IMR-90 (cell line): Measurements from ENCODE around the gene DPYSL3. TPM values are rescaled to one million over a fixed set of nuclear protein-coding genes. Genes with fewer than 3 reads are reported as not detected.
A peak's percentile ranks its signal among the peaks of the same experiment; 100 is the strongest.

Source experiments
- ATAC-seq: fragments of 200-7000 bp; cut with Tn5 transposase; 2 replicates; pipeline ENCODE4 v1.9.1; 2020; ENCODE audit warnings: low read depth, mild to moderate bottlenecking, moderate library complexity
- BruUV-seq: library from RNA; stranded (reverse); fragments of 400-500 nt; replicated peaks from 2 replicates; lab custom pipeline; 2021; lab: Mats Ljungman, UMichigan
- CTCF ChIA-PET: fragments of 300-600 bp; formaldehyde crosslinking; extraction: SDS; loops from one replicate; lab custom pipeline; 2021; ENCODE audit warnings: antibody characterized with exemption; lab: Yijun Ruan, JAX
- POLR2A ChIA-PET: fragments of 300-600 bp; sonication (Branson Sonifier 250); formaldehyde crosslinking; loops from one replicate; lab custom pipeline; 2022; ENCODE audit warnings: antibody characterized with exemption; ENCODE audit not compliant: unreplicated experiment; lab: Charles Lee
- DNase-seq: peaks from one replicate; pipeline ENCODE4 v3.0.0; 2013
- H2AFZ ChIP-seq: replicated peaks from 2 replicates; pipeline ENCODE3; 2013; ENCODE audit warnings: low read length, mild to moderate bottlenecking; ENCODE audit not compliant: poor library complexity
- H2AK5ac ChIP-seq: 2 replicates; pipeline ENCODE4 v1.6.1; 2013; ENCODE audit warnings: low read depth, low read length, inconsistent platforms
- H2AK9ac ChIP-seq: replicated peaks from 2 replicates; pipeline ENCODE3; 2013; ENCODE audit warnings: mild to moderate bottlenecking, low read depth, low read length, moderate library complexity; ENCODE audit not compliant: poor library complexity
- H2BK120ac ChIP-seq: 2 replicates; pipeline ENCODE4 v1.6.1; 2013; ENCODE audit warnings: low read depth, low read length, inconsistent platforms
- H2BK15ac ChIP-seq: 3 replicates; pipeline ENCODE4 v1.6.1; 2013; ENCODE audit warnings: low read depth, low read length, inconsistent platforms
- H2BK20ac ChIP-seq: 2 replicates; pipeline ENCODE4 v1.6.1; 2013; ENCODE audit warnings: low read depth, mild to moderate bottlenecking, inconsistent platforms, low read length, moderate library complexity
- H2BK5ac ChIP-seq: 2 replicates; pipeline ENCODE4 v1.6.1; 2013; ENCODE audit warnings: mild to moderate bottlenecking, low read depth, low read length, inconsistent platforms; ENCODE audit not compliant: poor library complexity, severe bottlenecking
- H3K14ac ChIP-seq: replicated peaks from 2 replicates; pipeline ENCODE4 v1.6.1; 2013; ENCODE audit warnings: low read depth, low read length, inconsistent platforms
- H3K18ac ChIP-seq: 2 replicates; pipeline ENCODE4 v1.6.1; 2013; ENCODE audit warnings: low read depth, low read length, control low read depth
- H3K23ac ChIP-seq: 2 replicates; pipeline ENCODE4 v1.6.1; 2013; ENCODE audit warnings: low read depth, low read length, inconsistent platforms
- H3K27ac ChIP-seq: 2 replicates; pipeline ENCODE4 v1.5.1; 2013; ENCODE audit warnings: mild to moderate bottlenecking, control low read depth, low read length; ENCODE audit not compliant: insufficient read depth
- H3K27me3 ChIP-seq: 2 replicates; pipeline ENCODE4 v1.6.1; 2013; ENCODE audit warnings: low read length; ENCODE audit not compliant: control insufficient read depth, insufficient read depth
- H3K36me3 ChIP-seq: 2 replicates; pipeline ENCODE4 v1.6.1; 2013; ENCODE audit warnings: low read length, mixed read lengths; ENCODE audit not compliant: control insufficient read depth, insufficient read depth
- H3K4ac ChIP-seq: 2 replicates; pipeline ENCODE4 v1.6.1; 2013; ENCODE audit warnings: low read depth, low read length, inconsistent platforms
- H3K4me1 ChIP-seq: 2 replicates; pipeline ENCODE4 v1.6.1; 2013; ENCODE audit warnings: low read length, mixed read lengths; ENCODE audit not compliant: control insufficient read depth, insufficient read depth
- H3K4me2 ChIP-seq: 2 replicates; pipeline ENCODE4 v1.6.1; 2013; ENCODE audit warnings: low read depth, mild to moderate bottlenecking, control low read depth, low read length, moderate library complexity
- H3K4me3 ChIP-seq: 2 replicates; pipeline ENCODE4 v1.5.1; 2013; ENCODE audit warnings: low read depth, mild to moderate bottlenecking, control low read depth, low read length, moderate library complexity; ENCODE audit not compliant: insufficient read depth
- H3K56ac ChIP-seq: 2 replicates; pipeline ENCODE4 v1.6.1; 2013; ENCODE audit warnings: low read length, inconsistent platforms; ENCODE audit not compliant: insufficient read depth; ENCODE audit errors: extremely low read depth
- H3K79me1 ChIP-seq, 2 experiments: 2 replicates each; pipeline ENCODE4 v1.6.1; 2013; ENCODE audit warnings: low read length in 2 of 2, inconsistent platforms in 1 of 2, low read depth in 1 of 2
- H3K9ac ChIP-seq: 2 replicates; pipeline ENCODE4 v1.6.1; 2013; ENCODE audit warnings: low read depth, low read length, control low read depth
- H3K9me1 ChIP-seq: 2 replicates; pipeline ENCODE4 v1.6.1; 2013; ENCODE audit warnings: low read length, inconsistent platforms; ENCODE audit not compliant: insufficient read depth
- H3K9me3 ChIP-seq: 2 replicates; pipeline ENCODE4 v1.6.1; 2013; ENCODE audit warnings: low read length; ENCODE audit not compliant: control insufficient read depth, insufficient read depth
- H4K20me1 ChIP-seq: 2 replicates; pipeline ENCODE4 v1.6.1; 2013; ENCODE audit warnings: low read length, inconsistent platforms; ENCODE audit not compliant: insufficient read depth
- H4K5ac ChIP-seq: 2 replicates; pipeline ENCODE4 v1.6.1; 2013; ENCODE audit warnings: mild to moderate bottlenecking, low read depth, low read length, control low read depth
- H4K8ac ChIP-seq, 2 experiments: 2 replicates each; pipeline ENCODE4 v1.6.1; 2013; ENCODE audit warnings: low read depth in 2 of 2, low read length in 2 of 2, control low read depth in 1 of 2, inconsistent platforms in 1 of 2
- H4K91ac ChIP-seq: 2 replicates; pipeline ENCODE4 v1.6.1; 2013; ENCODE audit warnings: low read depth, low read length, inconsistent platforms; ENCODE audit not compliant: insufficient read depth
- BHLHE40 ChIP-seq: fragments of 150-350 bp; IDR thresholded peaks from 2 replicates; pipeline ENCODE4 v1.6.1; 2016; ENCODE audit warnings: mild to moderate bottlenecking, low read depth, low read length
- CEBPB ChIP-seq: IDR thresholded peaks from 2 replicates; pipeline ENCODE4 v1.6.1; 2012; ENCODE audit warnings: low read depth, low read length, improper control_type of control experiment
- CHD1 ChIP-seq: IDR thresholded peaks from 2 replicates; pipeline ENCODE4 v1.6.1; 2012; ENCODE audit warnings: low read depth, low read length, improper control_type of control experiment
- FOS ChIP-seq: fragments of 150-350 bp; IDR thresholded peaks from 2 replicates; pipeline ENCODE4 v1.6.1; 2016; ENCODE audit warnings: low read depth, low read length
- MAFK ChIP-seq: IDR thresholded peaks from 2 replicates; pipeline ENCODE4 v1.6.1; 2012; ENCODE audit warnings: low read depth, low read length, improper control_type of control experiment
- MAZ ChIP-seq: IDR thresholded peaks from 2 replicates; pipeline ENCODE4 v1.6.1; 2012; ENCODE audit warnings: low read depth, mild to moderate bottlenecking, low read length, improper control_type of control experiment, moderate library complexity, borderline replicate concordance
- MXI1 ChIP-seq: IDR thresholded peaks from 2 replicates; pipeline ENCODE4 v1.6.1; 2012; ENCODE audit warnings: low read depth, mild to moderate bottlenecking, low read length, moderate library complexity, borderline replicate concordance
- NFE2L2 ChIP-seq: fragments of 150-350 bp; IDR thresholded peaks from 2 replicates; pipeline ENCODE4 v1.6.1; 2016; ENCODE audit warnings: low read depth, mild to moderate bottlenecking, low read length
- POLR2A ChIP-seq: IDR thresholded peaks from 2 replicates; pipeline ENCODE4 v1.6.1; 2012; ENCODE audit warnings: mild to moderate bottlenecking, low read depth, low read length
- RAD21 ChIP-seq: IDR thresholded peaks from 2 replicates; pipeline ENCODE4 v1.6.1; 2012; ENCODE audit warnings: low read length, improper control_type of control experiment
- RCOR1 ChIP-seq: IDR thresholded peaks from 2 replicates; pipeline ENCODE4 v1.6.1; 2012; ENCODE audit warnings: mild to moderate bottlenecking, low read length, improper control_type of control experiment; ENCODE audit not compliant: insufficient replicate concordance
- RFX5 ChIP-seq: IDR thresholded peaks from 2 replicates; pipeline ENCODE4 v1.8.0; 2012; ENCODE audit warnings: low read depth, mild to moderate bottlenecking, low read length, moderate library complexity
- SMC3 ChIP-seq: fragments of 150-350 bp; IDR thresholded peaks from 2 replicates; pipeline ENCODE4 v1.6.1; 2016; ENCODE audit warnings: low read depth, mild to moderate bottlenecking, antibody characterized with exemption, low read length, moderate library complexity
- WGBS, 2 experiments: methylation state at CpG; one replicate each; pipeline versions ENCODE4 v1.1.5 to v1.1.7; 2013; ENCODE audit warnings: missing lambda C conversion rate in 2 of 2; ENCODE audit not compliant: insufficient read length in 1 of 2; ENCODE audit errors: extremely low coverage in 2 of 2; 5-methylcytosine and 5-hydroxymethylcytosine counted together
- dilution Hi-C: fragments of 300-500 bp; cut with HindIII; formaldehyde crosslinking; loops from one replicate; pipeline ENCODE4 v1.14.3; 2018; ENCODE audit warnings: low sequenced_read_pairs; ENCODE audit not compliant: unreplicated experiment
- in situ Hi-C: fragments of 300-500 bp; cut with MboI; formaldehyde crosslinking; loops from 3 replicates; pipeline ENCODE4 v1.14.3; 2019; ENCODE audit warnings: low sequenced_read_pairs, inconsistent platforms, mixed read lengths
- intact Hi-C: fragments of 100-400 bp; cut with micrococcal nuclease; formaldehyde crosslinking; loops from 2 replicates; pipeline ENCODE4 v1.10.0; 2022
- polyA plus RNA-seq, 3 experiments: library from polyadenylated mRNA; depleted of rRNA; stranded (reverse); fragments of >200 nt; gene quantifications; 2 replicates each; pipeline ENCODE4 v1.2.3, GENCODE V29; 2012; ENCODE audit warnings: low replicate concordance in 1 of 3
- total RNA-seq: library from RNA; depleted of rRNA; stranded (reverse); fragments of >200 nt; gene quantifications from 2 replicates; pipeline ENCODE4 v1.2.3, GENCODE V29; 2012
- TF ChIP-seq, protein P1 (sequence below): fragments of 150-350 bp; IDR thresholded peaks from 2 replicates; pipeline ENCODE4 v1.6.1; 2017; ENCODE audit warnings: mild to moderate bottlenecking, antibody characterized with exemption, low read length, low read depth
- TF ChIP-seq, protein P2 (sequence below): conservative IDR thresholded peaks from 2 replicates; pipeline ENCODE4 v1.5.1; 2012; ENCODE audit warnings: mild to moderate bottlenecking, low read depth, low read length, improper control_type of control experiment
- TF ChIP-seq, protein P3 (sequence below): fragments of 150-350 bp; IDR thresholded peaks from 2 replicates; pipeline ENCODE4 v1.6.1; 2016; ENCODE audit warnings: low read depth, mild to moderate bottlenecking, low read length, moderate library complexity, borderline replicate concordance

The DPYSL3 gene
- total and polyA plus RNA-seq, 2 of the 4 experiments (the other 2 are of a cell fraction), result 50.2 to 60.9 TPM

DNA sequence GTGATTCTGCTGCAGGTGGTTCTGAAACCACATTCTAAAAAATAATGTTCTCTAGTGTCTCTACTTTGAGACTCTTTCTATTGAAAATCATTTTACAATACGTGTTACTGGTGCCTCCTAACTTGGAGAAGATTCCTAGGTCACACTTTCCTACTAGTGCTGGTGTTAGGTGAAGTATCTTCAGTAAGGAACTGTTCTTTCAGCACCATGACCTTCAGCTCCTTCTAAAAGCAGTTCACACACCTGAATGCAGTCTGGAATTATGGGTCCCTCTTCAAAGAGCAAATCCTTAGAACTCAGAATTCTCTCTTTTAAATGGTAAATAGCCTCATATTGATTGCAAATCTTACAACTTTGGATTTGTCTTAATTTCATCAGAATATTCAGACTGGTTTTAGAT, 10.6 kb upstream of the DPYSL3 start:
- no peaks in the 10 kb centered on the region for H3K4me1 ChIP-seq
- no peak overlapping the region for H4K5ac ChIP-seq
- no peak overlapping the region for H3K4me3 ChIP-seq
- H4K20me1 ChIP-seq, result no peaks in the 10 kb centered on the region
- no peak overlapping the region for H4K8ac ChIP-seq
- no peaks in the 10 kb centered on the region for H3K36me3 ChIP-seq
- no peak overlapping the region for H3K14ac ChIP-seq
- H3K18ac ChIP-seq, result no peak overlapping the region
- H3K9me1 ChIP-seq, result no peaks in the 10 kb centered on the region
- H2BK120ac ChIP-seq, result no peak overlapping the region
- ATAC-seq (no peak), DNase-seq (peak; percentile 22)
- no peak overlapping the region for H3K9ac ChIP-seq
- no TSS peak for BruUV-seq
- H3K4me2 ChIP-seq, result no peak overlapping the region
- H3K79me1 ChIP-seq, result no peaks in the 10 kb centered on the region
- POLR2A ChIA-PET, result no interaction called here
- intact Hi-C loops (no loop called here), in situ Hi-C loops (no loop called here), dilution Hi-C loops (no loop called here)
- H2BK5ac ChIP-seq, result no peak overlapping the region
- no peaks in the 10 kb centered on the region for H3K27me3 ChIP-seq
- H3K9me3 ChIP-seq, result no peaks in the 10 kb centered on the region
- CTCF ChIA-PET, result no interaction called here
- no peak overlapping the region for H3K27ac ChIP-seq
- H2AK9ac ChIP-seq, result no peak overlapping the region
- H3K56ac ChIP-seq, result no peak overlapping the region
- no peak overlapping the region for H2AFZ ChIP-seq
- WGBS, 2 experiments, result no CpG with 5 or more reads among the region's 1 CpG
- no peak overlapping the region for H3K23ac ChIP-seq
- H2BK15ac ChIP-seq, result no peak overlapping the region
- no peak overlapping the region for H3K4ac ChIP-seq
- no peak overlapping the region for H2BK20ac ChIP-seq
- no peak overlapping the region for H2AK5ac ChIP-seq
- no peak overlapping the region for H4K91ac ChIP-seq
- TF ChIP-seq RAD21 (no peak), MXI1 (no peak), MAZ (no peak), BHLHE40 (no peak), MAFK (no peak), CEBPB (no peak), CHD1 (no peak), NFE2L2 (no peak), POLR2A (no peak), FOS (no peak), RFX5 (no peak), RCOR1 (no peak), SMC3 (no peak)
- TF ChIP-seq, protein P1, sequence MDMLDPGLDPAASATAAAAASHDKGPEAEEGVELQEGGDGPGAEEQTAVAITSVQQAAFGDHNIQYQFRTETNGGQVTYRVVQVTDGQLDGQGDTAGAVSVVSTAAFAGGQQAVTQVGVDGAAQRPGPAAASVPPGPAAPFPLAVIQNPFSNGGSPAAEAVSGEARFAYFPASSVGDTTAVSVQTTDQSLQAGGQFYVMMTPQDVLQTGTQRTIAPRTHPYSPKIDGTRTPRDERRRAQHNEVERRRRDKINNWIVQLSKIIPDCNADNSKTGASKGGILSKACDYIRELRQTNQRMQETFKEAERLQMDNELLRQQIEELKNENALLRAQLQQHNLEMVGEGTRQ, result no peak
- TF ChIP-seq, protein P2, sequence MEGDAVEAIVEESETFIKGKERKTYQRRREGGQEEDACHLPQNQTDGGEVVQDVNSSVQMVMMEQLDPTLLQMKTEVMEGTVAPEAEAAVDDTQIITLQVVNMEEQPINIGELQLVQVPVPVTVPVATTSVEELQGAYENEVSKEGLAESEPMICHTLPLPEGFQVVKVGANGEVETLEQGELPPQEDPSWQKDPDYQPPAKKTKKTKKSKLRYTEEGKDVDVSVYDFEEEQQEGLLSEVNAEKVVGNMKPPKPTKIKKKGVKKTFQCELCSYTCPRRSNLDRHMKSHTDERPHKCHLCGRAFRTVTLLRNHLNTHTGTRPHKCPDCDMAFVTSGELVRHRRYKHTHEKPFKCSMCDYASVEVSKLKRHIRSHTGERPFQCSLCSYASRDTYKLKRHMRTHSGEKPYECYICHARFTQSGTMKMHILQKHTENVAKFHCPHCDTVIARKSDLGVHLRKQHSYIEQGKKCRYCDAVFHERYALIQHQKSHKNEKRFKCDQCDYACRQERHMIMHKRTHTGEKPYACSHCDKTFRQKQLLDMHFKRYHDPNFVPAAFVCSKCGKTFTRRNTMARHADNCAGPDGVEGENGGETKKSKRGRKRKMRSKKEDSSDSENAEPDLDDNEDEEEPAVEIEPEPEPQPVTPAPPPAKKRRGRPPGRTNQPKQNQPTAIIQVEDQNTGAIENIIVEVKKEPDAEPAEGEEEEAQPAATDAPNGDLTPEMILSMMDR, result no peak
- TF ChIP-seq, protein P3, sequence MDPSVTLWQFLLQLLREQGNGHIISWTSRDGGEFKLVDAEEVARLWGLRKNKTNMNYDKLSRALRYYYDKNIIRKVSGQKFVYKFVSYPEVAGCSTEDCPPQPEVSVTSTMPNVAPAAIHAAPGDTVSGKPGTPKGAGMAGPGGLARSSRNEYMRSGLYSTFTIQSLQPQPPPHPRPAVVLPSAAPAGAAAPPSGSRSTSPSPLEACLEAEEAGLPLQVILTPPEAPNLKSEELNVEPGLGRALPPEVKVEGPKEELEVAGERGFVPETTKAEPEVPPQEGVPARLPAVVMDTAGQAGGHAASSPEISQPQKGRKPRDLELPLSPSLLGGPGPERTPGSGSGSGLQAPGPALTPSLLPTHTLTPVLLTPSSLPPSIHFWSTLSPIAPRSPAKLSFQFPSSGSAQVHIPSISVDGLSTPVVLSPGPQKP, result no peak
